ENCODE measurements around the gene ADORA2B. TPM values are rescaled to one million over a fixed set of nuclear protein-coding genes. Genes with fewer than 3 reads are reported as not detected.

The ADORA2B gene
- total and polyA plus RNA-seq, 2 of the 8 experiments (the other 6 are each of a cell fraction or from before 2014, with no cell fraction given) = 2.6 to 8.2 TPM

DNA sequence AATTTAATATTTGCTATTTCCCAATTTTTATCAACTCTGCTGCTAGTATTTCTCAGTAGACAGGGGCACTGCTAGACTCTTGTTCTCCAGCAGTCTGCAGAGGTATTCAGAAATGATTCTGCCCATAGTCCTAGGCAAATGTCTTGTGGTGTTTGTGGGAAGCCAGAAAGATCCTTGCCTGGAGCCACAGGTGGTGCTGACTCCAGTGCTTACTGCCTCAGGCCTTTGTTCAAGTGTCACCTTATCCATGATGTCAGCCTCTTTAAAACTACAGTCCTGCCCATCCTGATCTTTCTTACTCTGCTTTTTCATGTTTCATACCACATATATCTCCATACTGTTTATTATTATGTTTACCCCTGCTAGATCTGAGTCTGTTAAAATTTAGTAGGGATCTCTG is 28.1 kb downstream of the ADORA2B start:
- POLR2A ChIA-PET (ENCODE audit: partially characterized antibody) = interaction anchor here (0.5 kb wide), 1 partner anchor 23 kb away, joined by 3 read pairs; no protein-coding TSS in a partner anchor
- no peak overlapping the region for H2AK5ac ChIP-seq (ENCODE audit: low read depth, low read length)
- no peak overlapping the region for H3K23ac ChIP-seq (ENCODE audit: insufficient read length)
- 0 out of 2 replicates have a peak, but pooled peaks cover 3% of the 10 kb centered on the region for H3K79me1 ChIP-seq (ENCODE audit: low read depth, low read length)
- no peak overlapping the region for H2AFZ ChIP-seq (ENCODE audit: low read length)
- no peaks in the 10 kb centered on the region for H3K23me2 ChIP-seq (ENCODE audit: low read depth, low read length)
- peaks cover 0 to 2% of the 10 kb centered on the region in 2 experiments for H4K20me1 ChIP-seq (replicated peaks in 1 of 2; ENCODE audit: control insufficient read depth in 1 of 2, insufficient read depth in 2 of 2, low read length in 2 of 2)
- no peaks in the 10 kb centered on the region for H3K79me2 ChIP-seq (ENCODE audit: control insufficient read depth in 1 of 2, insufficient read depth in 2 of 2, low read length in 2 of 2)
- no peaks in the 10 kb centered on the region for H3K9me3 ChIP-seq (ENCODE audit: insufficient read depth in 2 of 2, low read depth in 1 of 2, low read length in 1 of 2)
- no peak overlapping the region for H2BK12ac ChIP-seq (ENCODE audit: low read depth, low read length)
- no peak overlapping the region for H3K18ac ChIP-seq (ENCODE audit: extremely low read depth, low read length)
- H3K14ac ChIP-seq (ENCODE audit: insufficient read length) = no peak overlapping the region
- H3K27me3 ChIP-seq (replicated peaks in 1 of 4; ENCODE audit: control insufficient read depth in 3 of 4, extremely low read depth in 1 of 4, insufficient read depth in 3 of 4, low read length in 3 of 4) = no peaks in the 10 kb centered on the region
- no peak overlapping the region for H4K5ac ChIP-seq (ENCODE audit: insufficient read length, low read depth, low read length)
- H3K36me3 ChIP-seq (ENCODE audit: control insufficient read depth in 2 of 4, insufficient read depth in 4 of 4, low read length in 3 of 4) = peaks cover 0 to 13% (median 8%) of the 10 kb centered on the region in 4 experiments; a peak in 4 of 8 replicates
- DNase-seq (ENCODE audit: low read depth in 1 of 2, low spot score in 2 of 2) (no peak), FAIRE-seq (no peak)
- H2BK120ac ChIP-seq (replicated peaks; ENCODE audit: low read depth, low read length) = no peak overlapping the region
- H4K8ac ChIP-seq (ENCODE audit: extremely low read depth, insufficient read depth, low read length) = no peak overlapping the region
- H3K4me3 ChIP-seq (ENCODE audit: extremely low read depth in 1 of 4, insufficient read depth in 2 of 4, low read depth in 3 of 4, low read length in 4 of 4) = no peak overlapping the region
- H3K4me1 ChIP-seq (replicated peaks in 1 of 4; ENCODE audit: control insufficient read depth in 3 of 4, insufficient read depth in 4 of 4, low read length in 3 of 4) = peaks cover 2 to 11% (median 6%) of the 10 kb centered on the region in 4 experiments; a peak in 5 of 7 replicates
- no peak overlapping the region for H2BK5ac ChIP-seq (ENCODE audit: low read depth, low read length)
- no peak overlapping the region for H3K56ac ChIP-seq (replicated peaks; ENCODE audit: insufficient read length, low read depth, low read length)
- H4K91ac ChIP-seq (replicated peaks; ENCODE audit: insufficient read length, low read length) = no peak overlapping the region
- H2BK15ac ChIP-seq (ENCODE audit: low read length) = no peak overlapping the region
- H3K9ac ChIP-seq (replicated peaks in 1 of 4; ENCODE audit: extremely low read depth in 1 of 4, low read depth in 3 of 4, low read length in 3 of 4) = no peak overlapping the region
- no peak overlapping the region for H3K27ac ChIP-seq (ENCODE audit: low read depth, low read length)
- H3K4ac ChIP-seq (replicated peaks; ENCODE audit: insufficient read length, low read depth, low read length) = no peak overlapping the region
- CTCF ChIA-PET (ENCODE audit: partially characterized antibody) = no interaction called here
- H2BK20ac ChIP-seq (ENCODE audit: low read length) = no peak overlapping the region
- no peak overlapping the region for H3K4me2 ChIP-seq (ENCODE audit: insufficient read depth in 1 of 2, low read depth in 2 of 2, low read length in 2 of 2)
- TF ChIP-seq CBX5 (IDR thresholded peaks at IDR 0.05; ENCODE audit: low read depth, low read length) (no peak), RXRA (IDR thresholded peaks at IDR 0.05; ENCODE audit: insufficient read depth, low read depth, low read length) (no peak), EP300 (IDR thresholded peaks at IDR 0.05; ENCODE audit: borderline replicate concordance in 1 of 2, low read depth in 2 of 2, low read length in 2 of 2) (no peak), CHD1 (IDR thresholded peaks at IDR 0.05; ENCODE audit: low read depth, low read length) (no peak), BACH1 (IDR thresholded peaks at IDR 0.05; ENCODE audit: low read length) (no peak), SIN3A (conservative IDR thresholded peaks at IDR 0.05 in 1 of 2, IDR thresholded peaks at IDR 0.05 in 1 of 2; ENCODE audit: low read depth in 1 of 2, low read length in 2 of 2) (no peak), SP4 (IDR thresholded peaks at IDR 0.05; ENCODE audit: low read length) (no peak)
- TF ChIP-seq, protein P1, sequence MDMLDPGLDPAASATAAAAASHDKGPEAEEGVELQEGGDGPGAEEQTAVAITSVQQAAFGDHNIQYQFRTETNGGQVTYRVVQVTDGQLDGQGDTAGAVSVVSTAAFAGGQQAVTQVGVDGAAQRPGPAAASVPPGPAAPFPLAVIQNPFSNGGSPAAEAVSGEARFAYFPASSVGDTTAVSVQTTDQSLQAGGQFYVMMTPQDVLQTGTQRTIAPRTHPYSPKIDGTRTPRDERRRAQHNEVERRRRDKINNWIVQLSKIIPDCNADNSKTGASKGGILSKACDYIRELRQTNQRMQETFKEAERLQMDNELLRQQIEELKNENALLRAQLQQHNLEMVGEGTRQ (IDR thresholded peaks at IDR 0.05; ENCODE audit: low read length) = no peak
- TF ChIP-seq, protein P2, sequence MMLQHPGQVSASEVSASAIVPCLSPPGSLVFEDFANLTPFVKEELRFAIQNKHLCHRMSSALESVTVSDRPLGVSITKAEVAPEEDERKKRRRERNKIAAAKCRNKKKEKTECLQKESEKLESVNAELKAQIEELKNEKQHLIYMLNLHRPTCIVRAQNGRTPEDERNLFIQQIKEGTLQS (IDR thresholded peaks at IDR 0.05; ENCODE audit: insufficient read depth, low read depth, low read length) = no peak
- TF ChIP-seq, protein P3, sequence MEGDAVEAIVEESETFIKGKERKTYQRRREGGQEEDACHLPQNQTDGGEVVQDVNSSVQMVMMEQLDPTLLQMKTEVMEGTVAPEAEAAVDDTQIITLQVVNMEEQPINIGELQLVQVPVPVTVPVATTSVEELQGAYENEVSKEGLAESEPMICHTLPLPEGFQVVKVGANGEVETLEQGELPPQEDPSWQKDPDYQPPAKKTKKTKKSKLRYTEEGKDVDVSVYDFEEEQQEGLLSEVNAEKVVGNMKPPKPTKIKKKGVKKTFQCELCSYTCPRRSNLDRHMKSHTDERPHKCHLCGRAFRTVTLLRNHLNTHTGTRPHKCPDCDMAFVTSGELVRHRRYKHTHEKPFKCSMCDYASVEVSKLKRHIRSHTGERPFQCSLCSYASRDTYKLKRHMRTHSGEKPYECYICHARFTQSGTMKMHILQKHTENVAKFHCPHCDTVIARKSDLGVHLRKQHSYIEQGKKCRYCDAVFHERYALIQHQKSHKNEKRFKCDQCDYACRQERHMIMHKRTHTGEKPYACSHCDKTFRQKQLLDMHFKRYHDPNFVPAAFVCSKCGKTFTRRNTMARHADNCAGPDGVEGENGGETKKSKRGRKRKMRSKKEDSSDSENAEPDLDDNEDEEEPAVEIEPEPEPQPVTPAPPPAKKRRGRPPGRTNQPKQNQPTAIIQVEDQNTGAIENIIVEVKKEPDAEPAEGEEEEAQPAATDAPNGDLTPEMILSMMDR (IDR thresholded peaks at IDR 0.05; ENCODE audit: control extremely low read depth in 1 of 3, insufficient read depth in 1 of 3, low read depth in 1 of 3, low read length in 3 of 3) = no peak
